ENCODE results near the gene S100A6. TPM values are rescaled to one million over a fixed set of nuclear protein-coding genes. Genes with fewer than 3 reads are reported as not detected.

S100A6 gene
- total and polyA plus RNA-seq, 4 donors = 5.7 to 124 (median 28.7) TPM

- no peak for TF ChIP-seq REST (IDR thresholded peaks at IDR 0.05)
- TF ChIP-seq YY1 (IDR thresholded peaks at IDR 0.05) = no peak
- no peak for TF ChIP-seq SP1 (IDR thresholded peaks at IDR 0.05)
- TF ChIP-seq RAD21 (IDR thresholded peaks at IDR 0.05) = no peak
- 86% methylated on average over 11 of the region's 11 CpGs for WGBS
- peak within 1 kb of the TSS in 1 of 2 donors; percentile 42 for H3K27ac ChIP-seq (ENCODE audit: low read depth in 1 of 2, low read length in 2 of 2)
- no peaks in the 10 kb centered on the region for H3K36me3 ChIP-seq (ENCODE audit: control insufficient read depth in 4 of 4, insufficient read depth in 3 of 4, low read depth in 1 of 4, low read length in 3 of 4)
- H3K9me3 ChIP-seq (ENCODE audit: control insufficient read depth in 4 of 4, low read length in 3 of 4) = no peaks in the 10 kb centered on the region
- H3K4me1 ChIP-seq (ENCODE audit: control insufficient read depth in 4 of 4, insufficient read depth in 4 of 4, low read length in 3 of 4) = peaks cover 0 to 4% (median 2%) of the 10 kb centered on the region in 4 donors
- H3K27me3 ChIP-seq (ENCODE audit: control insufficient read depth in 4 of 4, insufficient read depth in 4 of 4, low read length in 3 of 4) = no peaks in the 10 kb centered on the region
- H3K4me3 ChIP-seq (ENCODE audit: low read depth in 1 of 3, low read length in 3 of 3) = no peak within 1 kb of the TSS
- no peak within 1 kb of the TSS for H3K9ac ChIP-seq (ENCODE audit: low read depth in 1 of 2, low read length in 2 of 2)
- DNase-seq (ENCODE audit: low spot score) = no peak
Measured at GRCh38 chr1:153540394-153541361, 4.9 kb upstream of the S100A6 start, which contains the start of gene S100A5. Gene S100A5, minus strand, starts transcription at chr1:153540934. Its CDS starts 743 bp downstream, at chr1:153540191.

GRCh38 chr1:153539395-153540093 is 3.8 kb upstream of the S100A6 start:
- H3K4me3 ChIP-seq (ENCODE audit: low read depth in 1 of 3, low read length in 3 of 3) = no peak overlapping the region
- no peak for TF ChIP-seq GABPA (IDR thresholded peaks at IDR 0.05 in 1 of 2, conservative IDR thresholded peaks at IDR 0.05 in 1 of 2)
- TF ChIP-seq TAF1 (conservative IDR thresholded peaks at IDR 0.05) = no peak
- TF ChIP-seq HNF4G (IDR thresholded peaks at IDR 0.05) = no peak
- TF ChIP-seq HNF4A (conservative IDR thresholded peaks at IDR 0.05) = no peak
- no peak for TF ChIP-seq NR2F2 (IDR thresholded peaks at IDR 0.05)
- no peak for TF ChIP-seq RAD21 (IDR thresholded peaks at IDR 0.05)
- TF ChIP-seq EGR1 (IDR thresholded peaks at IDR 0.05; ENCODE audit: low read depth in 2 of 2) = no peak
- TF ChIP-seq JUND (IDR thresholded peaks at IDR 0.05) = no peak
- TF ChIP-seq ZBTB33 (IDR thresholded peaks at IDR 0.05) = no peak
- no peak for TF ChIP-seq REST (IDR thresholded peaks at IDR 0.05)
- TF ChIP-seq FOXA1 (IDR thresholded peaks at IDR 0.05) = no peak
- no peak for TF ChIP-seq MAX (IDR thresholded peaks at IDR 0.05)
- no peak for TF ChIP-seq ATF3 (IDR thresholded peaks at IDR 0.05)
- no peak for TF ChIP-seq CTCF (IDR thresholded peaks at IDR 0.05; ENCODE audit: low read depth, low read length, missing input control)
- TF ChIP-seq RXRA (IDR thresholded peaks at IDR 0.05) = no peak
- TF ChIP-seq SP1 (IDR thresholded peaks at IDR 0.05) = no peak
- TF ChIP-seq FOXA2 (IDR thresholded peaks at IDR 0.05) = no peak
- TF ChIP-seq YY1 (IDR thresholded peaks at IDR 0.05) = no peak
- peaks cover 0 to 4% (median 2%) of the 10 kb centered on the region in 4 donors for H3K4me1 ChIP-seq (ENCODE audit: control insufficient read depth in 4 of 4, insufficient read depth in 4 of 4, low read length in 3 of 4)
- H3K9ac ChIP-seq (ENCODE audit: low read depth in 1 of 2, low read length in 2 of 2) = no peak overlapping the region
- no peaks in the 10 kb centered on the region for H3K36me3 ChIP-seq (ENCODE audit: control insufficient read depth in 4 of 4, insufficient read depth in 3 of 4, low read depth in 1 of 4, low read length in 3 of 4)
- no peak overlapping the region for H3K27ac ChIP-seq (ENCODE audit: low read depth in 1 of 2, low read length in 2 of 2)
- no peaks in the 10 kb centered on the region for H3K9me3 ChIP-seq (ENCODE audit: control insufficient read depth in 4 of 4, low read length in 3 of 4)
- H3K27me3 ChIP-seq (ENCODE audit: control insufficient read depth in 4 of 4, insufficient read depth in 4 of 4, low read length in 3 of 4) = no peaks in the 10 kb centered on the region
- WGBS = 89% methylated on average over 4 of the region's 4 CpGs
- DNase-seq (ENCODE audit: low spot score) = no peak

All from liver (tissue), 9 donors.